GM12872 (cell line): ENCODE data around the gene RASA3.

Experiments used
- TF ChIP-seq, protein P1 (sequence below): IDR thresholded peaks from 3 replicates; pipeline ENCODE4 v1.5.1; 2011; ENCODE audit warnings: low read depth, mild to moderate bottlenecking, low read length, moderate library complexity; ENCODE audit not compliant: insufficient read depth

The RASA3 gene

GRCh38 chr13:114080739-114081561 lies 51.5 kb downstream of the RASA3 start:
- TF ChIP-seq, protein P1, sequence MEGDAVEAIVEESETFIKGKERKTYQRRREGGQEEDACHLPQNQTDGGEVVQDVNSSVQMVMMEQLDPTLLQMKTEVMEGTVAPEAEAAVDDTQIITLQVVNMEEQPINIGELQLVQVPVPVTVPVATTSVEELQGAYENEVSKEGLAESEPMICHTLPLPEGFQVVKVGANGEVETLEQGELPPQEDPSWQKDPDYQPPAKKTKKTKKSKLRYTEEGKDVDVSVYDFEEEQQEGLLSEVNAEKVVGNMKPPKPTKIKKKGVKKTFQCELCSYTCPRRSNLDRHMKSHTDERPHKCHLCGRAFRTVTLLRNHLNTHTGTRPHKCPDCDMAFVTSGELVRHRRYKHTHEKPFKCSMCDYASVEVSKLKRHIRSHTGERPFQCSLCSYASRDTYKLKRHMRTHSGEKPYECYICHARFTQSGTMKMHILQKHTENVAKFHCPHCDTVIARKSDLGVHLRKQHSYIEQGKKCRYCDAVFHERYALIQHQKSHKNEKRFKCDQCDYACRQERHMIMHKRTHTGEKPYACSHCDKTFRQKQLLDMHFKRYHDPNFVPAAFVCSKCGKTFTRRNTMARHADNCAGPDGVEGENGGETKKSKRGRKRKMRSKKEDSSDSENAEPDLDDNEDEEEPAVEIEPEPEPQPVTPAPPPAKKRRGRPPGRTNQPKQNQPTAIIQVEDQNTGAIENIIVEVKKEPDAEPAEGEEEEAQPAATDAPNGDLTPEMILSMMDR: no peak

- TF ChIP-seq, protein P1: no peak
These were observed 52.6 kb downstream of the RASA3 start for GRCh38 chr13:114079601-114080536.

DNA sequence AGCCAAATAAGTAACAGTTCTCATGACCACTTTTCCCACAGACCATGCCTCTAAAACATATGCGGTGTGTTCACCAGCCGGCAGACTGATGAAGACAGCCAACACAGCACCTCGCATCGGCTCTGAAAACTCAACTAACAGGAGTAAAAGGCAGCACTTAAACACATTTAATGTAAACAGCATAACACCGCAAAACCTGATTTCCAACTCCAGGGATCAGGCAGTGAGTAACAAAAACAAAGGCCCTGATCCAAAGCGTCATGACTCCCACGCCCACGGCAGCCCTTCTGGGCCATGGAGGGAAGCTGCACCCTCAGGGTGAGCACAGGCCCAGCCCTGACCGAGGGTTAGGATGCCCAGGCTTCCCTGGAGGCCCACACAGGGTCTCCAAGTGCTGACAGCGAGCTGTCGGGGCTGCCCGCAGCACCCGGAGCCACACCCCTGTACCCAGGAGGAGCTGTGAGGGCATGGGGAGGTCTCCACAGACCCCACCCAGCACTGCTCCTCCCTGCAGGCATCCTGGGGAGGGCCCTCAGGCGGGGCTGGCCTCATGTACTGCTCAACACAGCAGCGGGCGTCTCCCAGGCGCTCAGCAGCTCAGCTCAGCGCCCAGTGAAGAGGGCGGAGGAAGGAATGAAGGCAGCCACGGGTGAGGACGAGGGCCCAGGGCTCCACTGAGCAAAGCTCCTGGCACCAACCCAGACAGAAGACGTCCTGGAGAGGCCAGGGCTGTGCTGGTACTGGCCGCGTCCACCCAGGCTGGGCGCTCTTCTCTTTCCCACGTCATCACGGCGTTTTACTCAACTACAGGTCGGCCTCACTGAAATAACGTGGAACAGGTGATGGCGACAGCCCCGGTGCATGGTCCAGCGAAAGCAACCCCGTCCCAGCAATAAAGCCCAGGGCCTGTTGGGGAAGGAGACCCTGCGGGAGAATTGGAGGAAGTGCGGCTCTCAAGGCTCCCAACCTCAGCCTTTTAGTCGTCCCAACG lies 53.7 kb downstream of the RASA3 start:
- TF ChIP-seq, protein P1: no peak

DNA sequence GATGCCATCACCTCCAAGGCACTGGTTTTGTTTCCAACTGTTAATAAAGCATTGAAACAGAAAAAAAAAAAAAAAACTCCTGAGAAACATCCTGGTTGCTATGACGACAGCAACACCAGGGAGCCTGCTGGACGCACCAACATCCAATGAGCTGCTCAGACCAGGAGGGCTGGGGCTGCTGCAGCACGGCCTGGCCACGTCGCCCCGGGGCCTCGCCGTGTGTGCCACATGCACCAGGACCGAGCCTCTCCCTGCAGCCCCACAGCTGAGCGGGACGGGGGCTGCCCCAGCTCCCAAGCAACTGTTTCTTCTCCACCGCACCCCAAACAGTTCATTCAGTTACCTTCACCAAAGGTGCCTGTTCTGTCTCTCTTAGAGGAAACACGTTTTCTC lies 54.5 kb downstream of the RASA3 start:
- TF ChIP-seq, protein P1: no peak

DNA sequence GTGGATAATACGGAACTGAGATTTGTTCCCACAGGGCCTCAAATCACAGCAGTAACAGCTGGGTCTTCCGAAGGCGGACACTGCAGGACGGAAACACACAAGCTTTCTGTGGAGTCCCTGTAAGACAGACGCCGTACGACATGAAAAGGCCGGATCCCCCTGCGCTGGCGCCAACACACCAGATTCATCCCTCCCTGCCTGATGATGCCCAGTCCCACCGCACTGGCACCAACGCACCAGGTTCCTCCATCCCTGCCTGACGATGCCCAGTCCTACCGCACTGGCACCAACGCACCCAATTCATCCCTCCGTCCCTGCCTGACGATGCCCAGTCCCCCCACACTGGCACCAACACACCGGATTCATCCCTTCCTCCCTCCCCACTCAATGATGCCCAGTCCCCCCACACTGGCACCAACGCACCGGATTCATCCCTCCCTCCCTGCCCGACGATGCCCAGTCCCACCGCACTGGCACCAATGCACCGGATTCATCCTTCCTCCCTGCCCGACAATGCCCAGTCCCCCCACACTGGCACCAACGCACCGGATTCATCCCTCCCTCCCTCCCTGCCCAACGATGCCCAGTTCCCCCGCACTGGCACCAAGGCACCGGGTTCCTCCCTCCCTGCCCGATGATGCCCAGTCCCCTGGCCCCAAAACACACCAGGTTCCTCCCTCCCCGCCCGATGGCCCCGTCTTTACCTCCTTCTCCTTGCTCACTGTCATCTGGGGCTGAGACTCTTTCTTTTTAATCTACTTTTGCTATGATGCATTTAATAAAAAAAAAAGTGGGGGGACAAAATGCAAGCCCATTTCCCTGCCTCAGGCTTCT lies 55.1 kb downstream of the RASA3 start:
- TF ChIP-seq, protein P1: no peak

GRCh38 chr13:114076329-114077090 lies 55.9 kb downstream of the RASA3 start:
- TF ChIP-seq, protein P1: no peak
